Sigmoid colon (tissue), 4 donors: ENCODE results near the gene JAM2.

Experiments used
- EP300 ChIP-seq, 4 donors: sonication (generic); formaldehyde crosslinking; IDR thresholded peaks; one replicate each; pipeline ENCODE4 v1.6.1; 2017; ENCODE audit warnings: antibody characterized with exemption in 4 of 4
- POLR2A ChIP-seq, 2 donors: fragments of 450-650 bp; IDR thresholded peaks; one replicate each; pipeline ENCODE4 v1.6.1; 2016; ENCODE audit warnings: antibody characterized with exemption in 2 of 2, mild to moderate bottlenecking in 2 of 2, moderate library complexity in 2 of 2
- TF ChIP-seq, protein P1 (sequence below), 4 experiments: fragments of 450-650 bp in 3 of 4; fragments of 200-600 bp in 1 of 4; IDR thresholded peaks; one replicate each; pipeline ENCODE4 v1.5.1; 2016 to 2019; ENCODE audit warnings: antibody characterized with exemption in 4 of 4, mild to moderate bottlenecking in 3 of 4, moderate library complexity in 2 of 4

DNA sequence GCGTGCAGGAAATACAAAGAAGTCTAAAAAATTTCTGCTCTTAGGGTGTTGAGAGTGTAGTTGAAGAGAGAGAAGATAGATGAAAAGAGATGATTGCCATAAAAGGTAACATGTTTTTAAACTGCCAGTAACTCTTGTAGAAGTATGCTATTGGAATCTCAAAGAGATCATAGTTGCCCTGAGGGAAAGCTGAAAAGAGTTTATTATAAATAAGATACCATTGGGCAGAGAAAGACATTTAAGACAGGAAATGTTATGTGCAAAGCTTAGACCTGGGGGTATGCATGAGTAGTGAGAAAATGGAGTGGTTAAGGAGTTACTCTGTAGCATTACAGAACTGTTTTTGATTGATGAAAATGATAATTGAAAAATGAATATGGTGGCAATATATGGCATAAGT is 113.4 kb downstream of the JAM2 start:
- TF ChIP-seq, protein P1, sequence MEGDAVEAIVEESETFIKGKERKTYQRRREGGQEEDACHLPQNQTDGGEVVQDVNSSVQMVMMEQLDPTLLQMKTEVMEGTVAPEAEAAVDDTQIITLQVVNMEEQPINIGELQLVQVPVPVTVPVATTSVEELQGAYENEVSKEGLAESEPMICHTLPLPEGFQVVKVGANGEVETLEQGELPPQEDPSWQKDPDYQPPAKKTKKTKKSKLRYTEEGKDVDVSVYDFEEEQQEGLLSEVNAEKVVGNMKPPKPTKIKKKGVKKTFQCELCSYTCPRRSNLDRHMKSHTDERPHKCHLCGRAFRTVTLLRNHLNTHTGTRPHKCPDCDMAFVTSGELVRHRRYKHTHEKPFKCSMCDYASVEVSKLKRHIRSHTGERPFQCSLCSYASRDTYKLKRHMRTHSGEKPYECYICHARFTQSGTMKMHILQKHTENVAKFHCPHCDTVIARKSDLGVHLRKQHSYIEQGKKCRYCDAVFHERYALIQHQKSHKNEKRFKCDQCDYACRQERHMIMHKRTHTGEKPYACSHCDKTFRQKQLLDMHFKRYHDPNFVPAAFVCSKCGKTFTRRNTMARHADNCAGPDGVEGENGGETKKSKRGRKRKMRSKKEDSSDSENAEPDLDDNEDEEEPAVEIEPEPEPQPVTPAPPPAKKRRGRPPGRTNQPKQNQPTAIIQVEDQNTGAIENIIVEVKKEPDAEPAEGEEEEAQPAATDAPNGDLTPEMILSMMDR (IDR thresholded peaks at IDR 0.05): no peak
- TF ChIP-seq POLR2A (IDR thresholded peaks at IDR 0.05): no peak
- no peak for TF ChIP-seq EP300 (IDR thresholded peaks at IDR 0.05)
